ENCODE data around the gene WDFY2. TPM values are rescaled to one million over a fixed set of nuclear protein-coding genes. Genes with fewer than 3 reads are reported as not detected.

The WDFY2 gene
- total and polyA plus RNA-seq, 8 donors = 11.4 to 25.2 (median 17.2) TPM

GRCh38 chr13:51734786-51735185 lies 150.5 kb downstream of the WDFY2 start:
- no peak for DNase-seq
- intact Hi-C loops (cut with DNase I) = loop anchor here in 1 of 3 donors (10.0 kb wide), 2 partner anchors 140 to 280 kb away; partner anchors contain the start of gene INTS6
- no peak for FAIRE-seq

GRCh38 chr13:51737609-51738008 lies 153.3 kb downstream of the WDFY2 start:
- 95 to 97% methylated on average over 3 of the region's 3 CpGs for WGBS, 2 donors
- ATAC-seq (no peak), FAIRE-seq (no peak), DNase-seq (no peak)
- no peaks in the 10 kb centered on the region for H3K27me3 ChIP-seq
- intact Hi-C loops (cut with DNase I) = loop anchor here in 1 of 3 donors (10.0 kb wide), 2 partner anchors 143 to 283 kb away; partner anchors contain the start of gene INTS6
- no peak overlapping the region for H3K27ac ChIP-seq
- H3K4me1 ChIP-seq = peaks cover 0 to 3% (median 0%) of the 10 kb centered on the region in 3 donors
- no peak for TF ChIP-seq CTCF (IDR thresholded peaks at IDR 0.05)
- no peak overlapping the region for H3K4me3 ChIP-seq
- peaks cover 0 to 7% (median 0%) of the 10 kb centered on the region in 3 donors for H3K36me3 ChIP-seq
- H3K9me3 ChIP-seq = no peaks in the 10 kb centered on the region

More at GRCh38 chr13:51734786-51735185, 150.5 kb downstream of the WDFY2 start:
- no peak for TF ChIP-seq CTCF (IDR thresholded peaks at IDR 0.05)
- Histone ChIP-seq H3K4me3 (no peak overlapping the region), H3K36me3 (peaks cover 0 to 3% (median 0%) of the 10 kb centered on the region in 3 donors), H3K4me1 (peaks cover 14 to 23% (median 23%) of the 10 kb centered on the region in 3 donors), H3K27ac (no peak overlapping the region), H3K9me3 (no peaks in the 10 kb centered on the region), H3K27me3 (no peaks in the 10 kb centered on the region)
- WGBS, 2 donors = 94 to 97% methylated on average over 2 of the region's 2 CpGs
- ATAC-seq = no peak

GRCh38 chr13:51738226-51738905 lies 154.1 kb downstream of the WDFY2 start:
- Histone ChIP-seq H3K9me3 (no peaks in the 10 kb centered on the region), H3K27ac (no peak overlapping the region), H3K4me3 (no peak overlapping the region), H3K4me1 (peaks cover 0 to 3% (median 0%) of the 10 kb centered on the region in 3 donors), H3K36me3 (peaks cover 0 to 7% (median 0%) of the 10 kb centered on the region in 3 donors), H3K27me3 (no peaks in the 10 kb centered on the region)
- no peak for TF ChIP-seq CTCF (IDR thresholded peaks at IDR 0.05)
- intact Hi-C loops (cut with DNase I) = loop anchor here in 1 of 3 donors (10.0 kb wide), 2 partner anchors 144 to 284 kb away; partner anchors contain the start of gene INTS6
- FAIRE-seq = no peak
- no peak for ATAC-seq
- DNase-seq = no peak
- 94 to 95% methylated on average over 2 of the region's 2 CpGs for WGBS, 2 donors

GRCh38 chr13:51739027-51739764 lies 154.9 kb downstream of the WDFY2 start:
- 67 to 81% methylated on average over 6 of the region's 6 CpGs for WGBS, 2 donors
- no peak for TF ChIP-seq CTCF (IDR thresholded peaks at IDR 0.05)
- intact Hi-C loops (cut with DNase I) = loop anchor here in 1 of 3 donors (10.0 kb wide), 2 partner anchors 144 to 284 kb away; partner anchors contain the start of gene INTS6
- H3K4me3 ChIP-seq = no peak overlapping the region
- peaks cover 0 to 7% (median 0%) of the 10 kb centered on the region in 3 donors for H3K36me3 ChIP-seq
- no peak overlapping the region for H3K27ac ChIP-seq
- no peaks in the 10 kb centered on the region for H3K9me3 ChIP-seq
- DNase-seq = no peak
- ATAC-seq = peak in 1 of 4 donors; percentile 11
- peak; percentile 39 for FAIRE-seq
- H3K27me3 ChIP-seq = no peaks in the 10 kb centered on the region
- H3K4me1 ChIP-seq = no peaks in the 10 kb centered on the region

All from pancreas (tissue), 10 donors.